ENCODE data around the gene MOCOS.

- TF ChIP-seq, protein P1, sequence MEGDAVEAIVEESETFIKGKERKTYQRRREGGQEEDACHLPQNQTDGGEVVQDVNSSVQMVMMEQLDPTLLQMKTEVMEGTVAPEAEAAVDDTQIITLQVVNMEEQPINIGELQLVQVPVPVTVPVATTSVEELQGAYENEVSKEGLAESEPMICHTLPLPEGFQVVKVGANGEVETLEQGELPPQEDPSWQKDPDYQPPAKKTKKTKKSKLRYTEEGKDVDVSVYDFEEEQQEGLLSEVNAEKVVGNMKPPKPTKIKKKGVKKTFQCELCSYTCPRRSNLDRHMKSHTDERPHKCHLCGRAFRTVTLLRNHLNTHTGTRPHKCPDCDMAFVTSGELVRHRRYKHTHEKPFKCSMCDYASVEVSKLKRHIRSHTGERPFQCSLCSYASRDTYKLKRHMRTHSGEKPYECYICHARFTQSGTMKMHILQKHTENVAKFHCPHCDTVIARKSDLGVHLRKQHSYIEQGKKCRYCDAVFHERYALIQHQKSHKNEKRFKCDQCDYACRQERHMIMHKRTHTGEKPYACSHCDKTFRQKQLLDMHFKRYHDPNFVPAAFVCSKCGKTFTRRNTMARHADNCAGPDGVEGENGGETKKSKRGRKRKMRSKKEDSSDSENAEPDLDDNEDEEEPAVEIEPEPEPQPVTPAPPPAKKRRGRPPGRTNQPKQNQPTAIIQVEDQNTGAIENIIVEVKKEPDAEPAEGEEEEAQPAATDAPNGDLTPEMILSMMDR (conservative IDR thresholded peaks at IDR 0.05; ENCODE audit: low read depth, low read length): no peak
- TF ChIP-seq EZH2phosphoT487 (IDR thresholded peaks at IDR 0.05; ENCODE audit: borderline replicate concordance, low read length): no peak
- no peak for TF ChIP-seq EZH2 (IDR thresholded peaks at IDR 0.05; ENCODE audit: low read length, unreplicated experiment)
These were observed 33.5 kb upstream of the MOCOS start for GRCh38 chr18:36153771-36154170.
